Loucy (cell line): ENCODE data around the gene SSPN.

Source experiments
- EZH2phosphoT487 ChIP-seq: fragments of 200-600 bp; IDR thresholded peaks from 2 replicates; pipeline ENCODE4 v1.6.1; 2018; ENCODE audit warnings: antibody characterized with exemption, mild to moderate bottlenecking, moderate library complexity, borderline replicate concordance
- TF ChIP-seq, protein P1 (sequence below): fragments of 200-600 bp; sonication (generic); conservative IDR thresholded peaks from 2 replicates; pipeline ENCODE4 v1.5.1; 2014; ENCODE audit warnings: mild to moderate bottlenecking, antibody characterized with exemption, low read length

DNA sequence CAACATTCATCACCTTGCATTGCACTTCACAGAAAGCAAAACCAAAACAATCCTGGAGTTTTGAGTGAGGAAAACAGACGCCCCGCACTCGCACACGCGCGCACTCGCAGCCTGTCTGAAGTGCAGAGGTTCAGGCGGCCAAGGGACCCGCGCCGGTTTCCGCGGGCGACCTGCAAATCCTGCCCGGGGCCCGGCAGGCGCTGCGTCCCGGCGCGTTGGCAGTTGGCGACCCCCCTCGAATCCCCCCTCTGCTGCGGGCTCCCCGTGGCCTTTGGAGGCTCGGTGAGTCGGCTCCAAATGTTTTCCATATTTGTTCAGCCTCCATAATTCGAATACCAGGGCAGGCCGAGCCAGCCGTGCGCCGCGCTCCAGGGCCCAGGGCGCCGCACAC, at the start of gene SSPN:
- TF ChIP-seq, protein P1, sequence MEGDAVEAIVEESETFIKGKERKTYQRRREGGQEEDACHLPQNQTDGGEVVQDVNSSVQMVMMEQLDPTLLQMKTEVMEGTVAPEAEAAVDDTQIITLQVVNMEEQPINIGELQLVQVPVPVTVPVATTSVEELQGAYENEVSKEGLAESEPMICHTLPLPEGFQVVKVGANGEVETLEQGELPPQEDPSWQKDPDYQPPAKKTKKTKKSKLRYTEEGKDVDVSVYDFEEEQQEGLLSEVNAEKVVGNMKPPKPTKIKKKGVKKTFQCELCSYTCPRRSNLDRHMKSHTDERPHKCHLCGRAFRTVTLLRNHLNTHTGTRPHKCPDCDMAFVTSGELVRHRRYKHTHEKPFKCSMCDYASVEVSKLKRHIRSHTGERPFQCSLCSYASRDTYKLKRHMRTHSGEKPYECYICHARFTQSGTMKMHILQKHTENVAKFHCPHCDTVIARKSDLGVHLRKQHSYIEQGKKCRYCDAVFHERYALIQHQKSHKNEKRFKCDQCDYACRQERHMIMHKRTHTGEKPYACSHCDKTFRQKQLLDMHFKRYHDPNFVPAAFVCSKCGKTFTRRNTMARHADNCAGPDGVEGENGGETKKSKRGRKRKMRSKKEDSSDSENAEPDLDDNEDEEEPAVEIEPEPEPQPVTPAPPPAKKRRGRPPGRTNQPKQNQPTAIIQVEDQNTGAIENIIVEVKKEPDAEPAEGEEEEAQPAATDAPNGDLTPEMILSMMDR = no peak
- TF ChIP-seq EZH2phosphoT487 = no peak
